Measurements from ENCODE around the gene ANXA1. TPM values are rescaled to one million over a fixed set of nuclear protein-coding genes. Genes with fewer than 3 reads are reported as not detected.

The ANXA1 gene
- total and polyA plus RNA-seq, 2 donors (not counting 3 experiments of a cell fraction or from before 2014, with no cell fraction given) = 403 to 525 TPM

- H3K4me2 ChIP-seq (ENCODE audit: insufficient read depth, low read length) = no peak overlapping the region
- no peak overlapping the region for H3K9ac ChIP-seq (replicated peaks; ENCODE audit: extremely low read depth, insufficient read depth, low read length)
- no peak for TF ChIP-seq EZH2 (IDR thresholded peaks at IDR 0.05; ENCODE audit: borderline replicate concordance, low read depth, low read length, severe bottlenecking)
- no peak for TF ChIP-seq CTCF (IDR thresholded peaks at IDR 0.05; ENCODE audit: extremely low read depth in 1 of 2, insufficient read depth in 1 of 2, low read depth in 1 of 2, low read length in 2 of 2)
- no peak for TF ChIP-seq GATA2 (IDR thresholded peaks at IDR 0.05; ENCODE audit: insufficient read depth, insufficient read length, low read depth, low read length)
- no peak for TF ChIP-seq JUN (IDR thresholded peaks at IDR 0.05; ENCODE audit: borderline replicate concordance, insufficient read depth, insufficient read length, low read depth)
- no peak for TF ChIP-seq POLR2A (IDR thresholded peaks at IDR 0.05; ENCODE audit: low read depth, low read length)
- TF ChIP-seq MAX (IDR thresholded peaks at IDR 0.05; ENCODE audit: insufficient read depth, insufficient read length) = no peak
- no peak for TF ChIP-seq FOS (IDR thresholded peaks at IDR 0.05; ENCODE audit: borderline replicate concordance, insufficient read depth, low read length)
- TF ChIP-seq MYC (IDR thresholded peaks at IDR 0.05; ENCODE audit: low read depth, low read length) = no peak
- TF ChIP-seq POLR2AphosphoS5 (IDR thresholded peaks at IDR 0.05; ENCODE audit: insufficient read depth, low read depth, low read length) = no peak
- H3K79me2 ChIP-seq (ENCODE audit: control insufficient read depth, insufficient read depth, low read length) = no peaks in the 10 kb centered on the region
- ChIA-PET CTCF (interaction anchor here (1.1 to 1.2 kb wide), 2 partner anchors 9 to 15 kb away, joined by 3 to 5 read pairs; no protein-coding TSS in a partner anchor), POLR2A (no interaction called here)
- dilution Hi-C loops (cut with MboI; ENCODE audit: extremely low pct_ligation_motif_present, low sequenced_read_pairs) = no loop called here
- no peaks in the 10 kb centered on the region for H3K9me1 ChIP-seq (replicated peaks; ENCODE audit: control insufficient read depth, extremely low read depth, insufficient read depth, low read length)
- no peak overlapping the region for H3K4me3 ChIP-seq (replicated peaks in 1 of 3; ENCODE audit: insufficient read depth in 1 of 3, low read depth in 1 of 3, low read length in 3 of 3)
- peaks cover 6% of the 10 kb centered on the region for H3K4me1 ChIP-seq (ENCODE audit: control insufficient read depth, extremely low read depth, insufficient read depth, low read length)
- H3K27me3 ChIP-seq (ENCODE audit: control insufficient read depth in 2 of 2, insufficient read depth in 2 of 2, low read length in 2 of 2) = peaks cover 9 to 11% of the 10 kb centered on the region in 2 experiments
- FAIRE-seq (peak; percentile 15), DNase-seq (ENCODE audit: low read depth, low spot score) (peak; percentile 15)
- no peaks in the 10 kb centered on the region for H3K36me3 ChIP-seq (ENCODE audit: control insufficient read depth in 2 of 2, extremely low read depth in 1 of 2, insufficient read depth in 2 of 2, low read length in 2 of 2)
- no peaks in the 10 kb centered on the region for H3K9me3 ChIP-seq (replicated peaks; ENCODE audit: control insufficient read depth, insufficient read depth, low read length)
- H2AFZ ChIP-seq (ENCODE audit: low read depth, low read length) = no peak overlapping the region
- no peak overlapping the region for H3K27ac ChIP-seq (ENCODE audit: insufficient read depth, low read depth, low read length)
- BruUV-seq (replicated peaks) = no TSS peak
- H4K20me1 ChIP-seq (replicated peaks; ENCODE audit: control insufficient read depth, extremely low read depth, insufficient read depth, low read length) = no peaks in the 10 kb centered on the region
- intact Hi-C loops (cut with micrococcal nuclease) = no loop called here
Measured at GRCh38 chr9:73216100-73216499, 64.4 kb downstream of the ANXA1 start.

Other genes with a start within 250 kb of the ANXA1 start
- 220 and 287 TPM in 2 replicates for gene ALDH1A1, start 198.8 kb upstream of the ANXA1 start, total RNA-seq
- 73.4 and 91.1 TPM in 2 replicates for gene ALDH1A1, start 198.8 kb upstream of the ANXA1 start, polyA plus RNA-seq